GM12873 (cell line): ENCODE results near the gene COL15A1.

Source experiments
- TF ChIP-seq, protein P1 (sequence below): IDR thresholded peaks from 2 replicates; pipeline ENCODE4 v1.5.1; 2012; ENCODE audit warnings: low read depth, mild to moderate bottlenecking, moderate library complexity, low read length, control low read depth; ENCODE audit not compliant: insufficient read depth; ENCODE audit errors: missing control alignments

Gene COL15A1

DNA sequence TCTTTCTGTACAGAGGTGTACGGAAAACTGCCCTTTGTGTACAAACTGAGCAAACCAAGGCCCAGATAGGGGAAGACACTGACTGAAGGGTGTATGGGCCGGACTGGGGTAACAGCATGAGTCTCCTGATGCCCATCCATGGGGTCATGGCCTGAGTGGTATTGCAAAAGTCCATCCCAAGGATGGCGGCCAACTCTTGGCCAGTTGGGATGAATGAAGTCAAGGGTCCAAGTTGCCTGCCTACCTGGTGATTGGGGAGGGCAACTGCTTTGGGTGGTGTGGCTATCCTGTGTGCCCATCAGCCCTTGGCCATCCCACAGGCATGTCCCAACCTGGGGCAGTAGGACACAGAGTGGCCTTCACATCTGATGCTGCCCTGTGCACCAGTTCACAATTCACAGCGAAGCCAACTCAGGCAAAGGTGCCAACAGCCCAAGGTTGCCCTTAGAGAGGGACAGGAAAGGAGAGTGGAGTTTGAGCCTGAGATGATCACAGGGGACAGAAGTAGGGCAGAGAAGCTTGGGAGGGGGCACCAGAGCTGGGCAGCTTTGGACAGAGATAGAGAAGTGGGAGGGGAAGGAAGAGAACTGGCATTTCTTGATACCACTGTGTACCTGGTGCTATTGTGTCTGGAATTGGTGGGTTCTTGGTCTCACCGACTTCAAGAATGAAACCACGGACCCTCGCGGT lies 46.6 kb downstream of the COL15A1 start:
- TF ChIP-seq, protein P1, sequence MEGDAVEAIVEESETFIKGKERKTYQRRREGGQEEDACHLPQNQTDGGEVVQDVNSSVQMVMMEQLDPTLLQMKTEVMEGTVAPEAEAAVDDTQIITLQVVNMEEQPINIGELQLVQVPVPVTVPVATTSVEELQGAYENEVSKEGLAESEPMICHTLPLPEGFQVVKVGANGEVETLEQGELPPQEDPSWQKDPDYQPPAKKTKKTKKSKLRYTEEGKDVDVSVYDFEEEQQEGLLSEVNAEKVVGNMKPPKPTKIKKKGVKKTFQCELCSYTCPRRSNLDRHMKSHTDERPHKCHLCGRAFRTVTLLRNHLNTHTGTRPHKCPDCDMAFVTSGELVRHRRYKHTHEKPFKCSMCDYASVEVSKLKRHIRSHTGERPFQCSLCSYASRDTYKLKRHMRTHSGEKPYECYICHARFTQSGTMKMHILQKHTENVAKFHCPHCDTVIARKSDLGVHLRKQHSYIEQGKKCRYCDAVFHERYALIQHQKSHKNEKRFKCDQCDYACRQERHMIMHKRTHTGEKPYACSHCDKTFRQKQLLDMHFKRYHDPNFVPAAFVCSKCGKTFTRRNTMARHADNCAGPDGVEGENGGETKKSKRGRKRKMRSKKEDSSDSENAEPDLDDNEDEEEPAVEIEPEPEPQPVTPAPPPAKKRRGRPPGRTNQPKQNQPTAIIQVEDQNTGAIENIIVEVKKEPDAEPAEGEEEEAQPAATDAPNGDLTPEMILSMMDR: no peak

DNA sequence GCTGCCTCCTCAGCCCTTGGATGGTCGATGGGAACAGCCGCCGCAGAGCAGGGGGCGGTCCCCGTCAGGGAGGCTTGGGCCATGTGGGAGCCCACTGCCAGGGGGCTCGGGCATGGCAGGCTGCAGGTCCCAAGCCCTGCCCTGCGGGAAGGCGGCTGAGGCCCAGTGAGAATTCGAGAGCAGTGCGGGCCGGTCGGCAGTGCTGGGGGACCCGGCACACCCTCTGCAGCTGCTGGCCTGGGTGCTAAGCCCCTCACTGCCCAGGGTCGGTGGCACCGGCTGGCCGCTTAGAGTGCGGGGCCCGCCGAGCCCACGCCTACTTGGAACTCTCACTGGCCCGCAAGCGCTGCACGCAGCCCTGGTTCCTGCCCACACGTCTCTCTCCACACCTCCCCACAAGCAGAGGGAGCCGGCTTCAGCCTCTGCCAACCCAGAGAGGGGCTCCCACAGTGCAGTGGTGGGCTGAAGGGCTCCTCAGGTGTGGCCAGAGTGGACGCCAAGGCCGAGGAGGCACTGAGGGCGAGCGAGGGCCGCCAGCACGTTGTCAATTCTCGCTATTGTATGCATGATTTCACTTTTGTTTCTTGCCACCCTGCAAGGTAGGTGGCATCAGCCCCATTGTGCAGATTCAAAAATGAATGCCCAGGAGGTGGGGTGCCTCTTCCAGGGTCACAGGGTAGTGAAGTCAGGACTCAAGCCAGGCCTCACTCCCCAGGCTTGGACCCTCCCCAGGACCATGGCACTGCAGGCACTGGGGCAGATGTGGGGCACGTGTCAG lies 48.6 kb downstream of the COL15A1 start:
- TF ChIP-seq, protein P1: no peak

DNA sequence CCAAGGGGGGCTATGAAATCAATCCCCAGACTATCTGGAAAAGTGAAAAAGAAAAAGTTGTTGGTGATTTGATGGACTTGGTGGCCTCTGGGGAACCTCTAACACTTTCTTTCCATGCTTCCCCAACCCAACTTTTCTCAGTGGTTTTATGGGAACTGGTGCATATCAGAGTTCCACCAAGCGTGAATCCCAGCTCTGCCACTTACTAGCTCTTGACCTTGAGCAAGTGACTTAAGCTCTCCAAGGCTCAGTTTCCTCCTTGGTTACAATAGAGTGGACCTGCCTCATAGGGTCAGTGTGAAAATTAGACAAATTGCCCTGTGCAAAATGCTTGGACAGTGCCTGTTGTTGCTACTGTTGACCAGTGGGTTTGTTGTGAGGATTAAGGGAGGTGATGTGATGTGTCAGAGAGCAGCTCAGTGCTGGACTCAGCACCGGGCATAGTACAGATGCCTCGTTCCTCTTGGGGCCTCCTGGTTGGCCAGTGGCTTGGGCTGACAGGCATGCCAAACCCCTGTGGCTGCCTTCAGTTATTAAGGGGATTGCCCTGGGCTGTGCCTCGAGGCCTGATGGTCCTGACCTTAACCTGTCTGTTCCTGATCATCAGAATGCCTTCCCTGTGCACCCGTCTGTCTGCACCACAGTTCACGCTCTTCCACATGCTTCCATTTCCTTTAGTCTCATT lies 49.3 kb downstream of the COL15A1 start:
- TF ChIP-seq, protein P1: no peak

DNA sequence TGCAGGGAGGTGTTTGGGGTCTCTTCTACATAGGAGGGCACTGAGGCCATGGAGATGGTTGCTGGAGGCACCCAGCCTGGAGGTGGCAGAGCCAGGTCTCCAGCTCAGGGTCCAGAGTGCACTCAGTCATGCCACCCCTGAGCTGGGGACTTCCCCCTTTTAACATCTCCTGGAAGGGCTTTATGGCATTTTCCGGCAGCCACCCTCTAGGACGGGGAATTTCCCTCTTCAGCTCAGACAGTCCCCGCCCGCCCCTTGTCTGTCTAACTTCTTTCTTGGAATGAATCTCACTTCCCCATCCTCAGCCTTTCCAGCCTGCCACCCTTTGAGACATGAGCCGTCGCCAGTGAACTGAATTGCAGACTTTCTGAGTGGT lies 49.9 kb downstream of the COL15A1 start:
- TF ChIP-seq, protein P1: no peak

DNA sequence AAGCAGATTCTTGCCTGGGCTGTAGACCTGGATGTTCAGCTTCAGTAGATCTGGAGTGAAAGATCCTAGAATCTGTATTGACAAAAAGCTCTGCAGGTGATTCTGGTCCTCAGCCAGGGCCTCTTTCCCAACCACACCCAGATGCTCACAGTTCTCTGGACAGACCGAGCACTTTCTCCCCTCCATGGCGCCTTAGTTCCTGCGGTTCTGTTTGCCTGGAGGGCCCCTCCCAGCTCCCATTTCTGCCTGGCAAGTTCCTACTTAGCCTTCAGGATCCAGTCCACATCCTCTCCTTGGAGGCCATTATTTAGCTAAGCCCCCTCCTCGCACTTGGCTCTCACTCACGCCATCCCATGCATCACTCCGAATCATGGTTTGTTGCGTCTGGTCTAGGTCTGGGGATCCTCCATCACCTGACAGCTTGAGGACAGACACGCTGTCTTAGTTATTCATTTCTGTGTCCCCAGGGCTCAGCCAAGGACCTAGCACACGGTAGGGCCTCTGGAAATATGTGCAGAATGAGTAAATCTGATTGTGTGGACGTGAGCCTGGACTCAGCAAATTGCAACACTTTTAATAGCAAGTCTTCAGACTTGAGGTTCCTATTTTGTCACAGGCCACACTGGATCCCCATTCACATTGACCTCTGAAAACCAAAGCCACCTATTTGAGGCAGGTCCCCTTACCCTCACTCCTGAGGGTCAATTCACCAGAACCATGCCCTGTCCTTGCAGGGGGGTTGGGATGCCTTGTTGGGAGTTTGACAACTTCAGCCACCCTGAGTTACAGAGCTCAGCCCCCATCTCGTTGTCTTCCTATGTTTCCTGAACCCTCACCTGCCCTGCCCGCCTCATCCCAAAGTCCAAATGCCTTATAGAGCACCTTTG lies 50.7 kb downstream of the COL15A1 start:
- TF ChIP-seq, protein P1: no peak

DNA sequence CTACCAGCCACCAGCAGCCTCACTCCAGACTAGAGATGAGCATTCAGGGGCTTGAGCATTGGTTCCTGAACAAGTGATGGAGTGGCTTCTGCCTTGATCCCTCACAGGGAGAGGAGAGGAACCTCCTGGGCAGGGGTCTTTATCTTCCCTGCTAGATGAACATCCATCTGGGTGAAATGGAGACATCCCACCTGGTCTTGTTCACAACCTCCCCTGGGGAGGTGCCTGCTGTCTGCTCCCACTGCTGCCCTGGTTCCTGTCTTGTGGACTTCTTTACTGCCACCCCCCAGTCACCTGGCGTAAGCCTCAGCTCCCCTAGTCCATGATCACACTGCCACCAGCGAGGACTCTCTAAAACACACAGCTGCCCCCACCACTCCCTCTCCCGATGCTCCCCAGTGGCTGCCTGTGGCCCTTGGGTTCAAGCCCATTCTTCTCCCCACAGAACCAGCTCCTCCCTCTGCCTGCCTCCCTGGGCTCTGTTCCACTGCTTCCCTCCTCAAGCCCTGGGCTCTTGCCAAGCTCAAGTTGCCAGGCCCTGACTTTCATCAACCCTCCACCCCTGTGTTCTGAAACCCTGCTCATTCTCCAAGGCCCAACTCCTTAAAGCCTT lies 51.5 kb downstream of the COL15A1 start:
- TF ChIP-seq, protein P1: no peak
